PFSK-1 (cell line): ENCODE measurements around the gene RBM26.

ENCODE experiments used
- POLR2AphosphoS5 ChIP-seq: IDR thresholded peaks from 2 replicates; pipeline ENCODE4 v1.6.1; 2012; ENCODE audit warnings: low read depth, mild to moderate bottlenecking, control low read depth, low read length, moderate library complexity
- REST ChIP-seq, 2 experiments: IDR thresholded peaks; 2 replicates each; pipeline versions ENCODE4 v1.6.1 to v1.8.0; 2011 to 2012; ENCODE audit warnings: low read depth in 2 of 2, low read length in 2 of 2, control low read depth in 1 of 2, inconsistent platforms in 1 of 2, mild to moderate bottlenecking in 1 of 2, moderate library complexity in 1 of 2; ENCODE audit not compliant: insufficient read depth in 1 of 2
- SIN3A ChIP-seq: IDR thresholded peaks from 2 replicates; pipeline ENCODE4 v1.6.1; 2012; ENCODE audit warnings: mild to moderate bottlenecking, low read length, moderate library complexity, borderline replicate concordance; ENCODE audit not compliant: insufficient read depth
- TAF1 ChIP-seq: IDR thresholded peaks from 2 replicates; pipeline ENCODE4 v1.6.1; 2012; ENCODE audit warnings: low read length, control low read depth, borderline replicate concordance; ENCODE audit not compliant: insufficient read depth

DNA sequence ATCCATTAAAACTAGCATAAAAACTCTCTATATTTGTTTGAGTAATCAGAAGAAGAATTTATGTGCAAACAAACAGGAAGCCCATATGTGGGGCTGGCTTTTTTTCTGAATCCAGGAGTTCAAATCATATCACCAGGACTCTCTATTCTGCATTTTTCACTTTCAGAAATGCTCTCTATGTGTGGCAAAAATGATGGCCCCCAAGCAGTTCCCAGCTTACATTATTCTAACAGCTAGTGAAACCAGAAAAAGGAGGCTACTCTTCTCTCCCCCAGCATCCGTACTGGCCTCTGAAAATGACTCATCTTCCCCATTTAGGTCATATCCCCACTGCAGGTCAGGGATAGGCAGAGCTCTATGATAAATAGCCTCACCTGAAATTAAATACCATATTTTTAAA, 20.4 kb downstream of the RBM26 start:
- no peak for TF ChIP-seq POLR2AphosphoS5
- TF ChIP-seq REST (IDR thresholded peaks at IDR 0.05; ENCODE audit: insufficient read depth in 1 of 2, low read depth in 2 of 2, low read length in 2 of 2), result no peak
- no peak for TF ChIP-seq TAF1
- TF ChIP-seq SIN3A, result no peak
